IPS DF 4.7 (cell line): Measurements from ENCODE around the gene PKD1L1.

Experiments
- DNase-seq: peaks from one replicate; pipeline ENCODE4 v3.0.0-alpha.2; 2013; ENCODE audit warnings: low spot score; ENCODE audit errors: extremely low read depth

Gene PKD1L1

GRCh38 chr7:47905076-47905920, 43.0 kb downstream of the PKD1L1 start:
- DNase-seq, result no peak

GRCh38 chr7:47902013-47902412, 46.3 kb downstream of the PKD1L1 start:
- no peak for DNase-seq

- no peak for DNase-seq
Observed at GRCh38 chr7:47901542-47901941, 46.7 kb downstream of the PKD1L1 start.

GRCh38 chr7:47897831-47898230, 50.4 kb downstream of the PKD1L1 start:
- no peak for DNase-seq

- DNase-seq, result peak; percentile 25
Observed at GRCh38 chr7:47896809-47897423, 51.4 kb downstream of the PKD1L1 start.

GRCh38 chr7:47895026-47895425, 53.2 kb downstream of the PKD1L1 start:
- DNase-seq, result no peak

GRCh38 chr7:47893721-47894365, 54.4 kb downstream of the PKD1L1 start:
- DNase-seq, result no peak

- no peak for DNase-seq
Observed at GRCh38 chr7:47893238-47893637, 55.0 kb downstream of the PKD1L1 start.

- DNase-seq, result no peak
Observed at GRCh38 chr7:47890606-47891005, 57.7 kb downstream of the PKD1L1 start.

- DNase-seq, result no peak
Observed at GRCh38 chr7:47890125-47890524, 58.1 kb downstream of the PKD1L1 start.

- no peak for DNase-seq
Observed at GRCh38 chr7:47889723-47890122, 58.5 kb downstream of the PKD1L1 start.

GRCh38 chr7:47888371-47889265, 59.6 kb downstream of the PKD1L1 start:
- DNase-seq, result no peak

- no peak for DNase-seq
Observed at GRCh38 chr7:47887016-47887640, 61.1 kb downstream of the PKD1L1 start.

- DNase-seq, result no peak
Observed at GRCh38 chr7:47885987-47886811, 62.1 kb downstream of the PKD1L1 start.

GRCh38 chr7:47885309-47885986, 62.8 kb downstream of the PKD1L1 start:
- DNase-seq, result no peak

- DNase-seq, result no peak
Observed at GRCh38 chr7:47884675-47885074, 63.6 kb downstream of the PKD1L1 start.

- no peak for DNase-seq
Observed at GRCh38 chr7:47882635-47883034, 65.6 kb downstream of the PKD1L1 start.

GRCh38 chr7:47881256-47881655, 67.0 kb downstream of the PKD1L1 start:
- DNase-seq, result no peak

GRCh38 chr7:47878662-47879061, 69.6 kb downstream of the PKD1L1 start:
- no peak for DNase-seq
